CD4-positive, CD25-positive, alpha-beta regulatory T cell (primary cell): ENCODE results near the gene INPP4B. TPM values are rescaled to one million over a fixed set of nuclear protein-coding genes. Genes with fewer than 3 reads are reported as not detected.

Experiments
- ATAC-seq, 2 donors: fragments of 150-1000 bp; cut with Tn5 transposase; one replicate each; pipeline ENCODE4 v1.10.0; 2021; ENCODE audit warnings: low read depth in 2 of 2, moderate number of reproducible peaks in 2 of 2, moderate library complexity in 1 of 2
- DNase-seq, 3 donors: peaks; one replicate each; pipeline versions ENCODE4 v3.0.0 to v3.0.0-alpha.2; 2012 to 2022; ENCODE audit warnings: mixed read lengths in 1 of 3
- H3K27ac ChIP-seq: one replicate; pipeline ENCODE4 v1.7.0; 2013; ENCODE audit warnings: mild to moderate bottlenecking, low read length; ENCODE audit not compliant: insufficient read depth, poor library complexity, severe bottlenecking
- H3K27me3 ChIP-seq: one replicate; pipeline ENCODE4 v1.7.0; 2013; ENCODE audit warnings: low read length; ENCODE audit not compliant: control insufficient read depth, insufficient read depth
- H3K36me3 ChIP-seq: one replicate; pipeline ENCODE4 v1.7.0; 2013; ENCODE audit warnings: mild to moderate bottlenecking, low read length, moderate library complexity; ENCODE audit not compliant: control insufficient read depth, insufficient read depth
- H3K4me1 ChIP-seq: 2 replicates; pipeline ENCODE4 v1.7.0; 2013; ENCODE audit warnings: mild to moderate bottlenecking, low read length; ENCODE audit not compliant: insufficient read depth, control insufficient read depth, poor library complexity, severe bottlenecking
- H3K4me3 ChIP-seq: one replicate; pipeline ENCODE4 v1.7.0; 2013; ENCODE audit warnings: low read depth, mild to moderate bottlenecking, low read length, moderate library complexity
- H3K9me3 ChIP-seq, 2 experiments: 1 replicate in 1 of 2; 2 replicates in 1 of 2; pipeline ENCODE4 v1.7.0; 2013; ENCODE audit warnings: low read length in 2 of 2, mild to moderate bottlenecking in 1 of 2, moderate library complexity in 1 of 2; ENCODE audit not compliant: control insufficient read depth in 2 of 2
- H3K27ac Mint-ChIP-seq, 3 donors: one replicate each; pipeline ENCODE4 v1.8.0; 2020 to 2022; ENCODE audit warnings: mild to moderate bottlenecking in 3 of 3, mixed read lengths in 3 of 3, moderate library complexity in 2 of 3
- H3K27me3 Mint-ChIP-seq: one replicate; pipeline ENCODE4 v1.8.0; 2022; ENCODE audit warnings: mild to moderate bottlenecking, mixed read lengths
- H3K36me3 Mint-ChIP-seq: one replicate; pipeline ENCODE4 v1.8.0; 2020; ENCODE audit warnings: mixed read lengths
- H3K4me1 Mint-ChIP-seq, 4 donors: one replicate each; pipeline ENCODE4 v1.8.0; 2020 to 2022; ENCODE audit warnings: mixed read lengths in 4 of 4, mild to moderate bottlenecking in 1 of 4
- H3K4me3 Mint-ChIP-seq, 4 donors: one replicate each; pipeline ENCODE4 v1.8.0; 2020 to 2022; ENCODE audit warnings: mild to moderate bottlenecking in 4 of 4, mixed read lengths in 4 of 4, moderate library complexity in 3 of 4
- H3K9me3 Mint-ChIP-seq, 7 donors: one replicate each; pipeline ENCODE4 v1.8.0; 2020 to 2022; ENCODE audit warnings: mixed read lengths in 7 of 7, mild to moderate bottlenecking in 3 of 7, moderate library complexity in 2 of 7
- polyA plus RNA-seq, 4 donors: library from polyadenylated mRNA; unstranded; fragments of 300-500 nt; fragmentation: Illumina TruSeq; gene quantifications; one replicate each; pipeline ENCODE4 v1.2.3, GENCODE V29; 2021
- total RNA-seq: library from RNA; stranded (reverse); gene quantifications from one replicate; pipeline ENCODE4 v1.2.3, GENCODE V29; 2022

Gene INPP4B
- total and polyA plus RNA-seq, 5 donors from 2014 or later = 37.6 to 89.4 (median 44.6) TPM

- no peak for DNase-seq
- H3K9me3 Mint-ChIP-seq = peaks cover 0 to 3% (median 0%) of the 10 kb centered on the region in 7 donors
- H3K27me3 ChIP-seq = no peaks in the 10 kb centered on the region
- no peak overlapping the region for H3K4me3 ChIP-seq
- H3K4me1 Mint-ChIP-seq = peaks cover 23 to 78% (median 52%) of the 10 kb centered on the region in 4 donors
- H3K36me3 Mint-ChIP-seq = peaks cover 33% of the 10 kb centered on the region
- H3K36me3 ChIP-seq = peaks cover 8% of the 10 kb centered on the region
- no peak overlapping the region for H3K27ac ChIP-seq
- no peaks in the 10 kb centered on the region for H3K27me3 Mint-ChIP-seq
- no peak overlapping the region for H3K4me3 Mint-ChIP-seq
- H3K27ac Mint-ChIP-seq = peak overlapping the region in 1 of 3 donors; percentile 82
- H3K4me1 ChIP-seq = peaks cover 8% of the 10 kb centered on the region
- no peaks in the 10 kb centered on the region for H3K9me3 ChIP-seq
- ATAC-seq = no peak
These were observed 519.9 kb downstream of the INPP4B start for GRCh38 chr4:142326181-142326580.

DNA sequence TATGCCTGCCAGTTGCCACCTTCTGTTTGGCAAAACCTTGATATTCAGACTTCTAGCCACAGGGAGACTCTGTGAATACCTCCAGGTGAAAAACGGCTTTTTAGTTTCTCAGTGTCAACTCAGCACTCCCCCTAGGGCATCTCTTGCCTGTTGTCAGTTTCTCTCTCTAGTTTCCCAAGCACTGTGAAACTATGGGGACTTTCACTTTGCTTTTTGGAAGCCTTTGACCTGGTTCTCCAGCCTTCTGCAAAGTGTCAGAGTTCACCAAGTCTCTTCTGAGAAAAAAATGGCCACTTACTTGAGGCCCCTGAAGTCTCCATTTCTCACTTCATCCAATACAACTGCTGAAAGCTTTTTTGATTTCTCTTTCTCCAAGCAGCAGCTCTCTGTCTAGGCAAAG, 521.5 kb downstream of the INPP4B start:
- Mint-ChIP-seq H3K36me3 (peaks cover 34% of the 10 kb centered on the region), H3K27ac (peak overlapping the region in 2 of 3 donors; percentile 31 to 39), H3K4me3 (peak overlapping the region in 1 of 4 donors; percentile 29), H3K27me3 (no peaks in the 10 kb centered on the region), H3K9me3 (peaks cover 0 to 5% (median 0%) of the 10 kb centered on the region in 7 donors), H3K4me1 (peaks cover 19 to 80% (median 49%) of the 10 kb centered on the region in 4 donors)
- no peaks in the 10 kb centered on the region for H3K9me3 ChIP-seq
- DNase-seq = peak in 1 of 3 donors; percentile 27
- ATAC-seq = no peak
- no peak overlapping the region for H3K27ac ChIP-seq
- H3K4me3 ChIP-seq = no peak overlapping the region
- H3K36me3 ChIP-seq = peaks cover 8% of the 10 kb centered on the region
- peaks cover 8% of the 10 kb centered on the region for H3K4me1 ChIP-seq
- H3K27me3 ChIP-seq = no peaks in the 10 kb centered on the region

GRCh38 chr4:142322996-142323395, 523.1 kb downstream of the INPP4B start:
- no peak overlapping the region for H3K4me3 Mint-ChIP-seq
- H3K9me3 Mint-ChIP-seq = peaks cover 0 to 5% (median 0%) of the 10 kb centered on the region in 7 donors
- peaks cover 4% of the 10 kb centered on the region for H3K4me1 ChIP-seq
- DNase-seq = no peak
- H3K27me3 ChIP-seq = no peaks in the 10 kb centered on the region
- no peaks in the 10 kb centered on the region for H3K27me3 Mint-ChIP-seq
- H3K27ac Mint-ChIP-seq = no peak overlapping the region
- ATAC-seq = no peak
- H3K36me3 ChIP-seq = peaks cover 10% of the 10 kb centered on the region
- H3K4me3 ChIP-seq = no peak overlapping the region
- H3K4me1 Mint-ChIP-seq = peaks cover 19 to 84% (median 49%) of the 10 kb centered on the region in 4 donors
- no peaks in the 10 kb centered on the region for H3K9me3 ChIP-seq
- no peak overlapping the region for H3K27ac ChIP-seq
- H3K36me3 Mint-ChIP-seq = peaks cover 44% of the 10 kb centered on the region

DNA sequence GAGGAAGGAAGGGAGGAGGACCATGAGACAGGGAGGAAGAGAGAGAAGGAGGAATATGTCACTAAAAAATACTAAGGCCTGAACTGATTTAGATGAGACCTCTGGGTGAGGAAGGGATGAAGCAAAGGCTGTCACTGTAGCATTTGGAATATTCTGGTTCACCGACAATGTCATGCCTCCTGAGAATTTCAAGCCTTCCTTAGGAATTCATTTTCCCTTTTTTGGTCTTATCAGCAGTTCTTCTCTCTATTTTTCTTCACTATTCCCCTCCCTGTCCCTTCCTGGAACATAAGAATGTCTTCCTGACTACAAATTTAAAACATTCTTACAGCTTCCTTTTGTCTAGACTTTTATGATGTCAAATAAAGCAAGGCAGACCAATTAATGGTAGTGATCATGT, 527.8 kb downstream of the INPP4B start:
- Histone ChIP-seq H3K9me3 (no peaks in the 10 kb centered on the region), H3K27me3 (no peaks in the 10 kb centered on the region), H3K36me3 (peaks cover 15% of the 10 kb centered on the region), H3K27ac (no peak overlapping the region), H3K4me1 (peaks cover 20% of the 10 kb centered on the region), H3K4me3 (no peak overlapping the region)
- ATAC-seq = no peak
- Mint-ChIP-seq H3K27me3 (no peaks in the 10 kb centered on the region), H3K4me3 (peak overlapping the region in 1 of 4 donors; percentile 29), H3K27ac (peak overlapping the region; percentile 15 to 80 (median 56)), H3K36me3 (peaks cover 51% of the 10 kb centered on the region), H3K4me1 (peaks cover 3 to 86% (median 61%) of the 10 kb centered on the region in 4 donors), H3K9me3 (peaks cover 0 to 5% (median 0%) of the 10 kb centered on the region in 7 donors)
- no peak for DNase-seq

DNA sequence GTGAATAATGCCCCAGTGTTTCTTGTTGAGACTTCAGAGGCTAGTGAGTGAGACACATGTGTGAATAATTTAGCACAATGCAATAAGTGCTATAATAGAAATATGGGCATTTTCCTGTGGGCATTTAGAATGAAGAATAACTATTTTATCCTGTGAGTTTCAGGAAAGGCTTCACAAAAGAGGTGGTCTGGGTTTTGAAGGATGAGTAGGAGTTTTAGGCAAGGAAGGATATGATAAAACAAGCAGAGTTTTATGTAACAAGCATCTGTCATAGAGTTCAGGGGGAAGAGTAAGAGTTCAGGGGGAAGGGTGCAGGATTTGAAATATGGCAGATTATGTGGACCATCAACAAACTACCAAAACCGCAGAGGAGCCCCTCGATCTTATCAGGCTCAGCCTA, 529.2 kb downstream of the INPP4B start:
- H3K36me3 ChIP-seq = peaks cover 23% of the 10 kb centered on the region
- Mint-ChIP-seq H3K36me3 (peaks cover 60% of the 10 kb centered on the region), H3K4me3 (no peak overlapping the region), H3K27ac (peak overlapping the region in 1 of 3 donors; percentile 8), H3K4me1 (peaks cover 5 to 90% (median 67%) of the 10 kb centered on the region in 4 donors), H3K9me3 (peaks cover 0 to 5% (median 0%) of the 10 kb centered on the region in 7 donors), H3K27me3 (no peaks in the 10 kb centered on the region)
- DNase-seq (no peak), ATAC-seq (no peak)
- no peak overlapping the region for H3K4me3 ChIP-seq
- no peaks in the 10 kb centered on the region for H3K27me3 ChIP-seq
- H3K9me3 ChIP-seq = no peaks in the 10 kb centered on the region
- no peak overlapping the region for H3K27ac ChIP-seq
- H3K4me1 ChIP-seq = peaks cover 20% of the 10 kb centered on the region

DNA sequence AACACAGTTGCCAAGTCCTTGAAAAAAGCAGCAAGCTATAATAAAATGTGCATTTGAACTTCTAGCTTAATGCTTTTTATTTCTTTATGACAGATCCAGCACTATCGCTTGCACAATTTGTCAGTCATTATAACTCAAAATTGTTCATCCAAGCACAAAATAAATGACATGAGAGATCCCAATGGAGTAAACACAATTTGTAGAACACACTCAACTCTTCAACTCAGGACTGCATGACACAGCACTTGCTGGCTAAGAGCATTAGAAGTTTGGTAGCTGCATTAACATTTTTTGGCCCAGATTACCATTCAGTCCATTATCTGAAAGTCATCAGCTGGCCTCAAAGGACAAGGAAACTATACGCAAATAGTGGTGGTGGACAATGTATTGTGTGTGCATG, 530.1 kb downstream of the INPP4B start:
- H3K27ac ChIP-seq = no peak overlapping the region
- H3K27me3 ChIP-seq = no peaks in the 10 kb centered on the region
- no peak overlapping the region for H3K4me3 ChIP-seq
- Mint-ChIP-seq H3K4me3 (no peak overlapping the region), H3K36me3 (peaks cover 60% of the 10 kb centered on the region), H3K27me3 (no peaks in the 10 kb centered on the region), H3K4me1 (peaks cover 5 to 86% (median 65%) of the 10 kb centered on the region in 4 donors), H3K9me3 (no peaks in the 10 kb centered on the region), H3K27ac (peak overlapping the region in 2 of 3 donors; percentile 61 to 82)
- no peak for DNase-seq
- no peaks in the 10 kb centered on the region for H3K9me3 ChIP-seq
- H3K36me3 ChIP-seq = peaks cover 31% of the 10 kb centered on the region
- H3K4me1 ChIP-seq = peaks cover 20% of the 10 kb centered on the region
- no peak for ATAC-seq

- ATAC-seq = peak in 1 of 2 donors; percentile 37
- peaks cover 33% of the 10 kb centered on the region for H3K36me3 ChIP-seq
- H3K36me3 Mint-ChIP-seq = peaks cover 63% of the 10 kb centered on the region
- H3K4me3 Mint-ChIP-seq = peak overlapping the region in 2 of 4 donors; percentile 24 to 77
- H3K4me1 ChIP-seq = peaks cover 20% of the 10 kb centered on the region
- no peak for DNase-seq
- H3K9me3 Mint-ChIP-seq = no peaks in the 10 kb centered on the region
- H3K27ac ChIP-seq = no peak overlapping the region
- H3K9me3 ChIP-seq = no peaks in the 10 kb centered on the region
- no peaks in the 10 kb centered on the region for H3K27me3 ChIP-seq
- H3K4me1 Mint-ChIP-seq = peaks cover 5 to 78% (median 62%) of the 10 kb centered on the region in 4 donors
- no peaks in the 10 kb centered on the region for H3K27me3 Mint-ChIP-seq
- H3K4me3 ChIP-seq = peak overlapping the region; percentile 22
- peak overlapping the region; percentile 61 to 84 (median 62) for H3K27ac Mint-ChIP-seq
These were observed 531.4 kb downstream of the INPP4B start for GRCh38 chr4:142314686-142315085.

- peak overlapping the region; percentile 61 to 84 (median 62) for H3K27ac Mint-ChIP-seq
- H3K4me3 ChIP-seq = peak overlapping the region; percentile 22
- H3K27me3 Mint-ChIP-seq = no peaks in the 10 kb centered on the region
- H3K4me3 Mint-ChIP-seq = peak overlapping the region in 1 of 4 donors; percentile 77
- H3K4me1 Mint-ChIP-seq = peaks cover 5 to 76% (median 61%) of the 10 kb centered on the region in 4 donors
- ATAC-seq (peak in 1 of 2 donors; percentile 34), DNase-seq (no peak)
- no peaks in the 10 kb centered on the region for H3K27me3 ChIP-seq
- peaks cover 62% of the 10 kb centered on the region for H3K36me3 Mint-ChIP-seq
- H3K4me1 ChIP-seq = peaks cover 20% of the 10 kb centered on the region
- peaks cover 33% of the 10 kb centered on the region for H3K36me3 ChIP-seq
- H3K27ac ChIP-seq = no peak overlapping the region
- H3K9me3 Mint-ChIP-seq = no peaks in the 10 kb centered on the region
- no peaks in the 10 kb centered on the region for H3K9me3 ChIP-seq
These were observed 531.9 kb downstream of the INPP4B start for GRCh38 chr4:142314247-142314646.
